Measurements from ENCODE around the gene ZMIZ1.

Gene ZMIZ1, protein sequence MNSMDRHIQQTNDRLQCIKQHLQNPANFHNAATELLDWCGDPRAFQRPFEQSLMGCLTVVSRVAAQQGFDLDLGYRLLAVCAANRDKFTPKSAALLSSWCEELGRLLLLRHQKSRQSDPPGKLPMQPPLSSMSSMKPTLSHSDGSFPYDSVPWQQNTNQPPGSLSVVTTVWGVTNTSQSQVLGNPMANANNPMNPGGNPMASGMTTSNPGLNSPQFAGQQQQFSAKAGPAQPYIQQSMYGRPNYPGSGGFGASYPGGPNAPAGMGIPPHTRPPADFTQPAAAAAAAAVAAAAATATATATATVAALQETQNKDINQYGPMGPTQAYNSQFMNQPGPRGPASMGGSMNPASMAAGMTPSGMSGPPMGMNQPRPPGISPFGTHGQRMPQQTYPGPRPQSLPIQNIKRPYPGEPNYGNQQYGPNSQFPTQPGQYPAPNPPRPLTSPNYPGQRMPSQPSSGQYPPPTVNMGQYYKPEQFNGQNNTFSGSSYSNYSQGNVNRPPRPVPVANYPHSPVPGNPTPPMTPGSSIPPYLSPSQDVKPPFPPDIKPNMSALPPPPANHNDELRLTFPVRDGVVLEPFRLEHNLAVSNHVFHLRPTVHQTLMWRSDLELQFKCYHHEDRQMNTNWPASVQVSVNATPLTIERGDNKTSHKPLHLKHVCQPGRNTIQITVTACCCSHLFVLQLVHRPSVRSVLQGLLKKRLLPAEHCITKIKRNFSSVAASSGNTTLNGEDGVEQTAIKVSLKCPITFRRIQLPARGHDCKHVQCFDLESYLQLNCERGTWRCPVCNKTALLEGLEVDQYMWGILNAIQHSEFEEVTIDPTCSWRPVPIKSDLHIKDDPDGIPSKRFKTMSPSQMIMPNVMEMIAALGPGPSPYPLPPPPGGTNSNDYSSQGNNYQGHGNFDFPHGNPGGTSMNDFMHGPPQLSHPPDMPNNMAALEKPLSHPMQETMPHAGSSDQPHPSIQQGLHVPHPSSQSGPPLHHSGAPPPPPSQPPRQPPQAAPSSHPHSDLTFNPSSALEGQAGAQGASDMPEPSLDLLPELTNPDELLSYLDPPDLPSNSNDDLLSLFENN

DNA sequence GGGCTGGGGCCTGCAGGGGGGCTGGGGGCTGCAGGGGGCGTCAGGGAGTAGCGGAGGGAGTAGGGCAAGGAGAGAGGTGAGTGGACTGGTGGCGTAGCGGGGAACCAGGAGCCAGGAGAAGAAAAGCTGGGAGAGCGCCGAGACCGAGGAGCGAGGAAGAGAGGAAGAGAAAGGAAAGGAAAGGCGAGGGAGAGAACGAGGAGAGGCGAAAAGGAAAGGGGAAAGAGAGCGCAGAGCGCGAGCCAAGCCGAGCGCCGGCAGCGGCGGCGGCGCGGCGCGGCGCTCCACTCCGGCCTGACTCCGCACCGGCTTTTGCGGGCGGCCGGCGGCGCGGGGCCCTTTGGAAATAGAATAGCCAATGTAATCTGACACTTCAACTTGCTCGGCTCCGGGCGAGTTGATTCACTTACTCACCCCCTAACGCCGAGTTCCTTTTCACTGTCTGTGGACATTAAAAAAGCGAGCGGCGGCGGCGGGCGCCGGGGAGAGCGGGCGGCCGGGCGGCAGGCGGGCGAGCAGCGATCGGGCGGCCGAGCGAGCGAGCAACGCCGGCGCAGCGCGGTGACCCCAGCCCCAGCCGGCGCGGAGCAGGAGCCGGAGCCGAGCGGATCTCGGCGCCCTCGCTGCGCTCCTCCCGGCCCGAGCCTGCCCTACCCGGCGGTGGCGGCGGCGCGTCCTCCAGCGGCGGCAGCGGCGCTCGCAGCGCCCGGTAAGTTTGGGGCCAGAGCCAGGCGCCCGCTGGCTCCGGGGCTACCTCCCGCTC is at the start of gene ZMIZ1:
Gene ZMIZ1, plus strand, starts transcription at position 405 of the 763 bp plus-strand sequence. CDS start 132,667 bp downstream, outside the sequence.
- peak; percentile 92 to 93 (median 93) for DNase-seq

- DNase-seq: no peak
Observed at GRCh38 chr10:79019441-79020014, 49.2 kb upstream of the ZMIZ1 start.

DNA sequence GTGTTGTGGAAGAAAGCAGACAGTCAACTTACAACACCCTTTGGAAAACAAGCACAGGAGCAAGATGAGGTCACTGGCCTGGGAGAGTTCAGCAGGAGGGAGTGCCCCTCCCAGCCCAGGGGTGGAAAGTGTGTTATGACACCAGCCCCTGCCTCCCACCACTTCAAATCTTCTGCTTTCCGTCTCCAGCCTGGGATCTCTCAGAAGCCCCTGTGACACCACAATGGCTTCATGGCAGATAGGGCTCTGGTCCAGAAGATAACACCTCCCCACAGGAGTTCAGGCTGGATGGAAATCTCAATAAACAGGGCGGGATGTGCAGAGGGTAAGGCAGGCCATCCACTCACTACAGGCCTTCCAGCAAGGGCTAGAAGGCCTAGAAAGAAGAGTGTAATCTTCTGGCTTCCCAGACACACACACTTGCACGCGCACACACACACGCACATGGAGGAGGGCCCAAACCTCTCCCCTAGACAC is 48.7 kb upstream of the ZMIZ1 start:
- DNase-seq: peak; percentile 69 to 76 (median 75)

DNA sequence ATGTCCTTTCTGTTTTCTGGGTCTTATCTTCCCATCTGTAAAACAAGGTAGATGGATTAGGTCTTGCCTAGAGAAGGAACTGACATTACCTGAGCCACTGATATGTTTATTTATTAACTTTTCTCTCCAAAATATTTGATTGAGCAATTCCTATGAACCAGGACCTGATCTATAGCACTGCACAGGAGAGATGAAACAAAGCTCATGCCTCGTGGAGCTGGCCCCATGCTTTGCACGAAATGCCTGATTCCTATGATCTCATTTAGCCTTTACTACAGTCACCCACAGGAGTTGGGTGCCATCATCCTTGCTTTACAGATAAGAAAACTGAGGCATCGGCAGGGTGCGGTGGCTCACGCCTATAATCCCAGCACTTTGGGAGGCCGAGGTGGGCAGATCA is 48.2 kb upstream of the ZMIZ1 start:
- DNase-seq: no peak

GRCh38 chr10:79021331-79021907 is 47.3 kb upstream of the ZMIZ1 start:
- DNase-seq: no peak

- DNase-seq: no peak
Observed at GRCh38 chr10:79021948-79022499, 46.7 kb upstream of the ZMIZ1 start.

DNA sequence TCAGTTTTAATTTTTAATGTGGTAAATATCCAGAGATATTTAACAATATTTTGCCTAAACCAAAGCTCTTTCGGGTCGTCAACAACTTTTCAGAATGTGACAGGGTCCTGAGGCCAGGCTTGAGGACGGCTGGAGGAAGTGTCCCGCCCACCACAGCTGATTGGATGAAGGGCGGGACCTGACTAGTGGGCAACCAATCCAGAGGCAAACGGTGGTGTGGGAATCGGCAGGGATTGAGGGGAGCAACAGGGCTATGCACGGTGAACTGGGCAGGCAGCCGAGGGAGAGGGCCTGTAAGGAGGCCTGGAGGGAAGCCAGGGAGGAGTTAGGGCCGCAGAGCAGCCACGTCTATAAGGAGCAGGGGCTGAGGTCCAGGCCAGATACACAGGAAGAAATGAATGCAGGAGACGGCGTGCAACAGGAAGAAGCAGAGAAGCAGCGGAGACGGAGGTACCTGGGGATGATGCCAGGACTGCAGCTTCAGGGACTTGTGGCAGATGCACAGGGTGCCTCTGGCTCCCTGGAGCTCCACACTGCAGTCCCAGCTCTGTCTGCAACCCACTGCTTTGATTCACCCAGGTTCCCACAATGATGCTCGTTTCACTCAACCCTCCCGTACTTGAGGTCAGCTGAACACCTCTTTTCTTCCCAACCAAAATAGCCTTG is 46.1 kb upstream of the ZMIZ1 start:
- peak; percentile 32 to 45 (median 35) for DNase-seq

GRCh38 chr10:79023240-79024162 is 45.3 kb upstream of the ZMIZ1 start:
- no peak for DNase-seq

- no peak for DNase-seq
Observed at GRCh38 chr10:79024296-79024695, 44.5 kb upstream of the ZMIZ1 start.

GRCh38 chr10:79024720-79025198 is 44.0 kb upstream of the ZMIZ1 start:
- DNase-seq: no peak

DNA sequence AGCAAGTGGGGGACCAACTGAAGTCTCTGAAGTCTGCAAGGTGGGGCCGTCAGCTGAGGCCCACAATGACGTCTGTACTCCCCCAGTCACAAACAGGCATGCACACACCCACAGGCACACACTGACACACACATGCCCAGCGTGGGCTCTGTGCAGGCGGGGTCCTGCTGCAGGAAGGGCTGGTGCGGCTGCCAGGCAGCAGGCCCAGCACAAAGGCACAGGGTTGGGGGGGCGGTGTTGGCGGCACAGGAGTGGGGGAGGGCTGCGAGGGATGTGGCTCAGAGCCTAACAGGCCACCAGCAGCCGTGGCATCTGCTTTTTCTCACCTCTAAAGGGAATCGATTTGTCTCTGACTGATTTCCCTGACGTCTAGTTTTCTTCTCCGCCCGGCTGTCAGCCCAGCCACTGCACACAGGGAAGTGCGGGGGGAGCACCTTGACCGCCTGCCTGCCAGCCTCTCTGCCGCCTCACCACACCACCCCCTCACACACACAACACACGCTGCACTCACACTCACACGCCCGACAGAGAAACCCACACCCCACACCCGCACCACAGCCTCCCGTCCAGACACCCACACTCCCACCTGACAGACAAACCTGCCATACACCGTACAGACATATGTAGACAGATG is 43.5 kb upstream of the ZMIZ1 start:
- no peak for DNase-seq

DNA sequence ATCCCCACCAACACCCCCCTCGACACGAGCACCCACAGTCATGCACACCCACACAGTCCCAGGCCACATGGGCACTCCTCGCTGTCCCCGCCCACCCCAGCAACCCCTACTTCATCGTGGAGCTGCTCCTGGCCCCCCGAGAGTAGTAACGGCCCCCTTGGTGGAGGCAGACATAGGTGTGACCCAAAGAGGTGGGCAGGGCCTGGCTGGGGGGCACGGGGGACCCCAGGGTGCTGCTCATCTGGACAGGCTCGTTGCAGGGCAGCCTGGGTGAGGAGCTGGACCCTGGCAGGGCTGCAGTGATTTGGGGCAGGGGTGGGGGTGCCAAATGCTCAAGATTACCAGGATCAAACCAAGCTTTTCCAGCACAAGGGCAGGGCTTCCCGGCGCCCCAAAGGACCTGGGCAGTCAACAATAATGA is 42.4 kb upstream of the ZMIZ1 start:
- no peak for DNase-seq

DNA sequence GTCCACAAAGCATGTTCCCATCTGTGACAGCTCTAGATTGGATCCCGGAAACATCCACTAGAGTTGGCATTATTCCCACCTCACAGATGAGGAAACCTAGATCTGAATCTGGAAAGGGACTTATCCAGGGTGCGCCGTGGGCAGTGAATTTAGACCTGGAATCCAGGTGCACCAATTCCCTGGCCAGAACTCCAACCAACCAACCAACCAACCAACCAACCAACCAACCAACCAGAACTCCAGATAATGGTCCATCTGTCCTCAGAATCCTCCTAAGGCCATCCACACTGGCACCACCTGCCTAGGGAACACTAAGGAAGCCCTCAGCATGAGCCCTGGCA is 42.0 kb upstream of the ZMIZ1 start:
- no peak for DNase-seq

- DNase-seq: no peak
Observed at GRCh38 chr10:79027147-79028055, 41.4 kb upstream of the ZMIZ1 start.

DNA sequence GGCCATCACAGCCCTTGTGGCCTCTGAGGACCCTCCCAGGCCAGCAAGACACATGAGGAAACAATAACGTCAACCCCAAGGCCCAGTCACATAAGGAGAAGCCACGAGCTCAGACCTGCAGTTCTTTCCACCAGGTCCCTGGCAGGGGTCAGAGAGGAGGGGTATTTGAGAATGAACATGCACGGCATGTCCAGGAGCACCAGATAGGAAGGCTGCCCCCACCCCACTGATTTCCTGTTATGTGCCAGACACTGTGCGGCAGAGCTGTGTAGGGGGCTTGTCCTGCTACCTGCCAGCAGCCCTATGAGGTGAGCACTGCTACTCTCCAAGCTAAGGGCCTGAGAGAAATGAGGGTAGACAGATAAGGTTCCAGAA is 40.7 kb upstream of the ZMIZ1 start:
- no peak for DNase-seq

- no peak for DNase-seq
Observed at GRCh38 chr10:79028451-79029010, 40.2 kb upstream of the ZMIZ1 start.

- DNase-seq: no peak
Observed at GRCh38 chr10:79029478-79030390, 39.0 kb upstream of the ZMIZ1 start.

Measured in suppressor macrophage treated with lipopolysaccharide for 1 hour (primary cell).